ENCODE results near the gene SCAPER.
"Not testable (repeated sequence)": the region's sequence is repeated elsewhere in the genome, so short reads cannot be mapped to it uniquely, and the experiment has no call there.

The SCAPER gene

GRCh38 chr15:76837474-76837873 lies 67.7 kb downstream of the SCAPER start:
- TF ChIP-seq, protein P1, sequence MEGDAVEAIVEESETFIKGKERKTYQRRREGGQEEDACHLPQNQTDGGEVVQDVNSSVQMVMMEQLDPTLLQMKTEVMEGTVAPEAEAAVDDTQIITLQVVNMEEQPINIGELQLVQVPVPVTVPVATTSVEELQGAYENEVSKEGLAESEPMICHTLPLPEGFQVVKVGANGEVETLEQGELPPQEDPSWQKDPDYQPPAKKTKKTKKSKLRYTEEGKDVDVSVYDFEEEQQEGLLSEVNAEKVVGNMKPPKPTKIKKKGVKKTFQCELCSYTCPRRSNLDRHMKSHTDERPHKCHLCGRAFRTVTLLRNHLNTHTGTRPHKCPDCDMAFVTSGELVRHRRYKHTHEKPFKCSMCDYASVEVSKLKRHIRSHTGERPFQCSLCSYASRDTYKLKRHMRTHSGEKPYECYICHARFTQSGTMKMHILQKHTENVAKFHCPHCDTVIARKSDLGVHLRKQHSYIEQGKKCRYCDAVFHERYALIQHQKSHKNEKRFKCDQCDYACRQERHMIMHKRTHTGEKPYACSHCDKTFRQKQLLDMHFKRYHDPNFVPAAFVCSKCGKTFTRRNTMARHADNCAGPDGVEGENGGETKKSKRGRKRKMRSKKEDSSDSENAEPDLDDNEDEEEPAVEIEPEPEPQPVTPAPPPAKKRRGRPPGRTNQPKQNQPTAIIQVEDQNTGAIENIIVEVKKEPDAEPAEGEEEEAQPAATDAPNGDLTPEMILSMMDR (IDR thresholded peaks at IDR 0.05; ENCODE audit: poor library complexity, severe bottlenecking) = no peak
- no peaks in the 10 kb centered on the region for H3K4me1 ChIP-seq (ENCODE audit: insufficient read depth, poor library complexity, severe bottlenecking)
- ATAC-seq (ENCODE audit: low read depth) (no peak), DNase-seq (ENCODE audit: low spot score) (no peak)
- no peaks in the 10 kb centered on the region for H3K27me3 ChIP-seq (ENCODE audit: insufficient read depth, poor library complexity, severe bottlenecking)
- no peak overlapping the region for H3K27ac ChIP-seq (ENCODE audit: poor library complexity, severe bottlenecking)
- no peaks in the 10 kb centered on the region for H3K9me3 ChIP-seq (ENCODE audit: severe bottlenecking)
- peaks cover 5% of the 10 kb centered on the region for H3K36me3 ChIP-seq (ENCODE audit: low read depth)
- no peak overlapping the region for H3K4me3 ChIP-seq (ENCODE audit: severe bottlenecking)

DNA sequence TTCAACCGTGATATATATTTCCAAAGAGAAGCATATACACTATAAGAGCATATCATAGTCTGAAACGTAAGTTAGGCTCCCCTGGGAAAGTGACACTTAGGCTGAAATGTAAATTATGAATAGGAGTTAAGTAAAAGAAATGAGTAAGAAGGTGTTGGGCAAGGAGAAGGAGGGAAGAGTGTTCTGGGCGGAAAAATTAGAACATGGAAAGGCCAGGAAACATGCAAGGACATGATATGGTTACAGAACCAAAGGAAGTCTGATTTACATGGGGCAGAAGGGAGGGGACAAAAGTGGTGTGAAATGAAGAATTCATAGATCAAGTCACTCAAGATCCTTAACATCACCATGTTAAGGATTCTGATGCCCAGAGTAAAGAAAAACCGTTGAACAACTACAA lies 75.2 kb downstream of the SCAPER start:
- Histone ChIP-seq H3K27ac (ENCODE audit: poor library complexity, severe bottlenecking) (no peak overlapping the region), H3K36me3 (ENCODE audit: low read depth) (no peaks in the 10 kb centered on the region), H3K4me1 (ENCODE audit: insufficient read depth, poor library complexity, severe bottlenecking) (peaks cover 7% of the 10 kb centered on the region), H3K4me3 (ENCODE audit: severe bottlenecking) (no peak overlapping the region), H3K9me3 (ENCODE audit: severe bottlenecking) (no peaks in the 10 kb centered on the region), H3K27me3 (ENCODE audit: insufficient read depth, poor library complexity, severe bottlenecking) (no peaks in the 10 kb centered on the region)
- no peak for DNase-seq (ENCODE audit: low spot score)
- ATAC-seq (ENCODE audit: low read depth) = peak; percentile 44; the same call in 1 of the 3 replicates
- TF ChIP-seq, protein P1 (IDR thresholded peaks at IDR 0.05; ENCODE audit: poor library complexity, severe bottlenecking) = no peak

DNA sequence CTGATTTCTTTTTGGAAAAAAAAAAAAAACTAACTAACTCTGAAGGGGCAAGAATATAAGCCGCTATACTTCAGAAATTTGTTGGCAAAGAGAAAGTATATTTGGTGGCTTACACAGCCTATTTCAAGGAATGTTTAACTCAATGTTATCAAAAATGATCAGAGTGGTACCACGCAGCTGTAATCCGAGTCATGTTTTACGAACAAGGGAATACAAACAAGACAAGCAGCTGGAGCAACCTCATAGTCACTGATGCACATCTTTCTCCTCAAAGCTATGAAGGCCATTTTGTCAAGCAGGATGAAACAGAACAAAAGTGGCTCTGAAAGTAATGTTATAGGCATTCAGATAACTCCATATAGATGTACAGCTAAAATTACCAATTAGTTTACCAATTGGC lies 81.2 kb downstream of the SCAPER start:
- DNase-seq (ENCODE audit: low spot score) = no peak
- H3K4me3 ChIP-seq (ENCODE audit: severe bottlenecking) = no peak overlapping the region
- no peak overlapping the region for H3K27ac ChIP-seq (ENCODE audit: poor library complexity, severe bottlenecking)
- H3K4me1 ChIP-seq (ENCODE audit: insufficient read depth, poor library complexity, severe bottlenecking) = no peaks in the 10 kb centered on the region
- TF ChIP-seq, protein P1 (IDR thresholded peaks at IDR 0.05; ENCODE audit: poor library complexity, severe bottlenecking) = no peak
- no peaks in the 10 kb centered on the region for H3K9me3 ChIP-seq (ENCODE audit: severe bottlenecking)
- H3K36me3 ChIP-seq (ENCODE audit: low read depth) = 0 out of 2 replicates have a peak, but pooled peaks cover 6% of the 10 kb centered on the region
- no peaks in the 10 kb centered on the region for H3K27me3 ChIP-seq (ENCODE audit: insufficient read depth, poor library complexity, severe bottlenecking)
- ATAC-seq (ENCODE audit: low read depth) = no peak

- ATAC-seq (ENCODE audit: low read depth) (no peak), DNase-seq (ENCODE audit: low spot score) (no peak)
- H3K4me3 ChIP-seq (ENCODE audit: severe bottlenecking) = no peak overlapping the region
- H3K36me3 ChIP-seq (ENCODE audit: low read depth) = 0 out of 2 replicates have a peak, but pooled peaks cover 6% of the 10 kb centered on the region
- H3K27me3 ChIP-seq (ENCODE audit: insufficient read depth, poor library complexity, severe bottlenecking) = no peaks in the 10 kb centered on the region
- TF ChIP-seq, protein P1 (IDR thresholded peaks at IDR 0.05; ENCODE audit: poor library complexity, severe bottlenecking) = no peak
- no peaks in the 10 kb centered on the region for H3K4me1 ChIP-seq (ENCODE audit: insufficient read depth, poor library complexity, severe bottlenecking)
- no peak overlapping the region for H3K27ac ChIP-seq (ENCODE audit: poor library complexity, severe bottlenecking)
- H3K9me3 ChIP-seq (ENCODE audit: severe bottlenecking) = no peaks in the 10 kb centered on the region
These were observed 81.8 kb downstream of the SCAPER start for GRCh38 chr15:76823303-76823702.

GRCh38 chr15:76818926-76819325 lies 86.2 kb downstream of the SCAPER start:
- not testable (repeated sequence) for ATAC-seq (ENCODE audit: low read depth)

More at GRCh38 chr15:76818926-76819325, 86.2 kb downstream of the SCAPER start:
- H3K9me3 ChIP-seq (ENCODE audit: severe bottlenecking); H3K36me3 ChIP-seq (ENCODE audit: low read depth); H3K27ac ChIP-seq (ENCODE audit: poor library complexity, severe bottlenecking); H3K4me3 ChIP-seq (ENCODE audit: severe bottlenecking); H3K4me1 ChIP-seq (ENCODE audit: insufficient read depth, poor library complexity, severe bottlenecking); H3K27me3 ChIP-seq (ENCODE audit: insufficient read depth, poor library complexity, severe bottlenecking); DNase-seq (ENCODE audit: low spot score): not testable (repeated sequence)
